Measurements from ENCODE around the gene PAFAH1B1. TPM values are rescaled to one million over a fixed set of nuclear protein-coding genes. Genes with fewer than 3 reads are reported as not detected.
A peak's percentile ranks its signal among the peaks of the same experiment; 100 is the strongest.

PAFAH1B1 gene
- total and polyA plus RNA-seq, 10 of the 15 experiments (the other 5 are each of a cell fraction or from before 2014, with no cell fraction given) = 28.9 to 107 (median 49.1) TPM

DNA sequence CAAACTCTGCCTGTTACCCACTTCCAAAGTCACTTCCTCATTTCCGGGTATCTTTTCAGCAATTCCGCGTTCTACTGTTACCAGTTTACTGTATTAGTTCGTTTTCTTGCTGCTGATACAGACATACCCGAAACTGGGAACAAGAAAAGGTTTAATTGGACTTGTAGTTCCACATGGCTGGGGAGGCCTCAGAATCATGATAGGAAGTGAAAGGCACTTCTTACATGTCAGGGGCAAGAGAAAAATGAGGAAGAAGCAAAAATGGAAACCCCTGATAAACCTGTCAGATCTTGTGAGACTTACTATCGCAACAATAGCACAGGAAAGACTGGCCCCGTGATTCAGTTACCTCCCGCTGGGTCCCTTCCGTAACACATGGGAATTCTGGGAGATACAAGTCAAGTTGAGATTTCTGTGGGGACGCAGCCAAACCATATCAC is 30.9 kb downstream of the PAFAH1B1 start:
- 2% methylated on average over 10 of the region's 10 CpGs for WGBS (ENCODE audit: insufficient coverage, insufficient replicate concordance, low lambda C conversion rate, missing lambda C conversion rate)
- peaks cover 6% of the 10 kb centered on the region for H3K9me3 ChIP-seq (replicated peaks; ENCODE audit: control insufficient read depth, insufficient read depth, low read length)
- H3K36me3 ChIP-seq (ENCODE audit: control insufficient read depth in 2 of 2, insufficient read depth in 2 of 2, low read length in 1 of 2) = peaks cover 6 to 10% of the 10 kb centered on the region in 2 experiments
- FAIRE-seq (no peak), ATAC-seq (peak; percentile 83), DNase-seq (ENCODE audit: low read depth, low spot score) (peak; percentile 21)
- ChIA-PET SMC1A (ENCODE audit: uncharacterized antibody, unreplicated experiment) (interaction anchor here (1.1 kb wide), 2 partner anchors 14 to 242 kb away, joined by 3 to 4 read pairs; no protein-coding TSS in a partner anchor), CTCF (no interaction called here), RAD21 (ENCODE audit: unreplicated experiment) (no interaction called here), POLR2A (no interaction called here)
- BruUV-seq (replicated peaks) = no TSS peak
- H3K4me3 ChIP-seq = peak overlapping the region; percentile 37; the same call in 1 of the 2 replicates
- no peak overlapping the region for H2AFZ ChIP-seq (ENCODE audit: control insufficient read depth, low read depth, low read length)
- in situ Hi-C loops (cut with MboI) = no loop called here
- peak overlapping the region; percentile 38 for H3K27ac ChIP-seq (ENCODE audit: control insufficient read depth, insufficient read depth)
- no peaks in the 10 kb centered on the region; the same call in 1 of the 2 replicates for H4K20me1 ChIP-seq (ENCODE audit: control insufficient read depth, insufficient read depth)
- H3K27me3 ChIP-seq (replicated peaks in 1 of 2; ENCODE audit: control insufficient read depth in 2 of 2, insufficient read depth in 2 of 2, low read length in 1 of 2) = no peaks in the 10 kb centered on the region
- H3K9ac ChIP-seq (ENCODE audit: control insufficient read depth, insufficient read depth, low read length) = no peak overlapping the region
- peaks cover 86% of the 10 kb centered on the region for H3K79me2 ChIP-seq (ENCODE audit: control insufficient read depth, insufficient read depth, low read length)
- peak overlapping the region; percentile 56 for H3K4me2 ChIP-seq (ENCODE audit: control insufficient read depth, insufficient read depth)
- peaks cover 5% of the 10 kb centered on the region; the same call in 1 of the 2 replicates for H3K4me1 ChIP-seq (ENCODE audit: control insufficient read depth, insufficient read depth, low read length)
- intact Hi-C loops (cut with micrococcal nuclease; ENCODE audit: unreplicated experiment) = no loop called here
- TF ChIP-seq HDAC2 (IDR thresholded peaks at IDR 0.05) (no peak), BRCA1 (IDR thresholded peaks at IDR 0.05; ENCODE audit: low read depth, low read length) (no peak), SMAD1 (IDR thresholded peaks at IDR 0.05; ENCODE audit: low read depth, partially characterized antibody) (no peak), SPI1 (IDR thresholded peaks at IDR 0.05; ENCODE audit: borderline replicate concordance, insufficient read depth, low read depth, low read length) (peak; percentile 73), BHLHE40 (IDR thresholded peaks at IDR 0.05; ENCODE audit: borderline replicate concordance in 1 of 2, low read depth in 2 of 2, low read length in 1 of 2) (peak in 1 of 2 experiments; percentile 8; a peak in 1 of 4 replicates), TBL1XR1 (IDR thresholded peaks at IDR 0.05; ENCODE audit: low read depth, low read length) (no peak), ESRRA (IDR thresholded peaks at IDR 0.05; ENCODE audit: low read length) (no peak), NFYA (IDR thresholded peaks at IDR 0.05; ENCODE audit: borderline replicate concordance, low read depth, low read length) (no peak), ETV6 (conservative IDR thresholded peaks at IDR 0.05 in 1 of 2, IDR thresholded peaks at IDR 0.05 in 1 of 2; ENCODE audit: borderline replicate concordance in 1 of 2, low read depth in 1 of 2) (peak in 1 of 2 experiments; percentile 85; a peak in 2 of 4 replicates), CREM (IDR thresholded peaks at IDR 0.05; ENCODE audit: low read depth) (no peak), ASH2L (IDR thresholded peaks at IDR 0.05; ENCODE audit: borderline replicate concordance, low read depth) (no peak), MTA3 (IDR thresholded peaks at IDR 0.05; ENCODE audit: borderline replicate concordance, low read length) (no peak), DPF2 (IDR thresholded peaks at IDR 0.05) (peak; percentile 45), RUNX3 (IDR thresholded peaks at IDR 0.05; ENCODE audit: low read length) (peak; percentile 4; the same call in 1 of the 2 replicates), SIX5 (IDR thresholded peaks at IDR 0.05; ENCODE audit: low read depth, low read length, severe bottlenecking) (no peak), GATAD2B (conservative IDR thresholded peaks at IDR 0.05; ENCODE audit: low read depth) (0 out of 2 replicates have a peak, but pooled peaks have one; percentile 32), NBN (IDR thresholded peaks at IDR 0.05) (no peak), RELA (IDR thresholded peaks at IDR 0.05; ENCODE audit: borderline replicate concordance, partially characterized antibody) (no peak), SMARCA5 (IDR thresholded peaks at IDR 0.05) (no peak)
- TF ChIP-seq, protein P1, sequence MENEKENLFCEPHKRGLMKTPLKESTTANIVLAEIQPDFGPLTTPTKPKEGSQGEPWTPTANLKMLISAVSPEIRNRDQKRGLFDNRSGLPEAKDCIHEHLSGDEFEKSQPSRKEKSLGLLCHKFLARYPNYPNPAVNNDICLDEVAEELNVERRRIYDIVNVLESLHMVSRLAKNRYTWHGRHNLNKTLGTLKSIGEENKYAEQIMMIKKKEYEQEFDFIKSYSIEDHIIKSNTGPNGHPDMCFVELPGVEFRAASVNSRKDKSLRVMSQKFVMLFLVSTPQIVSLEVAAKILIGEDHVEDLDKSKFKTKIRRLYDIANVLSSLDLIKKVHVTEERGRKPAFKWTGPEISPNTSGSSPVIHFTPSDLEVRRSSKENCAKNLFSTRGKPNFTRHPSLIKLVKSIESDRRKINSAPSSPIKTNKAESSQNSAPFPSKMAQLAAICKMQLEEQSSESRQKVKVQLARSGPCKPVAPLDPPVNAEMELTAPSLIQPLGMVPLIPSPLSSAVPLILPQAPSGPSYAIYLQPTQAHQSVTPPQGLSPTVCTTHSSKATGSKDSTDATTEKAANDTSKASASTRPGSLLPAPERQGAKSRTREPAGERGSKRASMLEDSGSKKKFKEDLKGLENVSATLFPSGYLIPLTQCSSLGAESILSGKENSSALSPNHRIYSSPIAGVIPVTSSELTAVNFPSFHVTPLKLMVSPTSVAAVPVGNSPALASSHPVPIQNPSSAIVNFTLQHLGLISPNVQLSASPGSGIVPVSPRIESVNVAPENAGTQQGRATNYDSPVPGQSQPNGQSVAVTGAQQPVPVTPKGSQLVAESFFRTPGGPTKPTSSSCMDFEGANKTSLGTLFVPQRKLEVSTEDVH (IDR thresholded peaks at IDR 0.05; ENCODE audit: low read depth, partially characterized antibody) = no peak
- TF ChIP-seq, protein P2, sequence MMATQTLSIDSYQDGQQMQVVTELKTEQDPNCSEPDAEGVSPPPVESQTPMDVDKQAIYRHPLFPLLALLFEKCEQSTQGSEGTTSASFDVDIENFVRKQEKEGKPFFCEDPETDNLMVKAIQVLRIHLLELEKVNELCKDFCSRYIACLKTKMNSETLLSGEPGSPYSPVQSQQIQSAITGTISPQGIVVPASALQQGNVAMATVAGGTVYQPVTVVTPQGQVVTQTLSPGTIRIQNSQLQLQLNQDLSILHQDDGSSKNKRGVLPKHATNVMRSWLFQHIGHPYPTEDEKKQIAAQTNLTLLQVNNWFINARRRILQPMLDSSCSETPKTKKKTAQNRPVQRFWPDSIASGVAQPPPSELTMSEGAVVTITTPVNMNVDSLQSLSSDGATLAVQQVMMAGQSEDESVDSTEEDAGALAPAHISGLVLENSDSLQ (IDR thresholded peaks at IDR 0.05) = peak; percentile 51
- TF ChIP-seq, protein P3, sequence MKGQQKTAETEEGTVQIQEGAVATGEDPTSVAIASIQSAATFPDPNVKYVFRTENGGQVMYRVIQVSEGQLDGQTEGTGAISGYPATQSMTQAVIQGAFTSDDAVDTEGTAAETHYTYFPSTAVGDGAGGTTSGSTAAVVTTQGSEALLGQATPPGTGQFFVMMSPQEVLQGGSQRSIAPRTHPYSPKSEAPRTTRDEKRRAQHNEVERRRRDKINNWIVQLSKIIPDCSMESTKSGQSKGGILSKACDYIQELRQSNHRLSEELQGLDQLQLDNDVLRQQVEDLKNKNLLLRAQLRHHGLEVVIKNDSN (IDR thresholded peaks at IDR 0.05; ENCODE audit: borderline replicate concordance, extremely low read length, insufficient read depth, low read depth, low read length) = no peak
